ENCODE results near the gene TRIM65.
"Not testable (repeated sequence)": the region's sequence is repeated elsewhere in the genome, so short reads cannot be mapped to it uniquely, and the experiment has no call there.

Gene TRIM65

GRCh38 chr17:75895370-75896155 lies 1.2 kb downstream of the TRIM65 start:
- DNase-seq (ENCODE audit: low read depth): peak; percentile 43

- peak; percentile 56 for DNase-seq (ENCODE audit: low read depth)
Observed at GRCh38 chr17:75894049-75894733, 2.6 kb downstream of the TRIM65 start.

GRCh38 chr17:75893305-75894048 lies 3.3 kb downstream of the TRIM65 start:
- DNase-seq (ENCODE audit: low read depth): no peak

GRCh38 chr17:75892556-75893224 lies 4.1 kb downstream of the TRIM65 start:
- DNase-seq (ENCODE audit: low read depth): no peak

- no peak for DNase-seq (ENCODE audit: low read depth)
Observed at GRCh38 chr17:75891605-75892555, 4.9 kb downstream of the TRIM65 start.

- DNase-seq (ENCODE audit: low read depth): no peak
Observed at GRCh38 chr17:75891022-75891604, 5.6 kb downstream of the TRIM65 start.

- no peak for DNase-seq (ENCODE audit: low read depth)
Observed at GRCh38 chr17:75889454-75889853, 7.3 kb downstream of the TRIM65 start.

GRCh38 chr17:75888484-75888883 lies 8.3 kb downstream of the TRIM65 start:
- no peak for DNase-seq (ENCODE audit: low read depth)

- not testable (repeated sequence) for DNase-seq (ENCODE audit: low read depth)
Observed at GRCh38 chr17:75885860-75886259, 10.9 kb downstream of the TRIM65 start.

- no peak for DNase-seq (ENCODE audit: low read depth)
Observed at GRCh38 chr17:75885431-75885830, 11.3 kb downstream of the TRIM65 start.

- DNase-seq (ENCODE audit: low read depth): no peak
Observed at GRCh38 chr17:75881678-75882454, 14.9 kb downstream of the TRIM65 start.

GRCh38 chr17:75880266-75880665 lies 16.5 kb downstream of the TRIM65 start:
- DNase-seq (ENCODE audit: low read depth): no peak

GRCh38 chr17:75878174-75878998 lies 18.4 kb downstream of the TRIM65 start, which contains the start of gene TRIM47:
TRIM47 (minus strand) TSS chr17:75878581; CDS start chr17:75878548, 33 bp downstream.
- peak; percentile 48 for DNase-seq (ENCODE audit: low read depth)

GRCh38 chr17:75877752-75878173 lies 19.0 kb downstream of the TRIM65 start:
- peak; percentile 73 for DNase-seq (ENCODE audit: low read depth)

- DNase-seq (ENCODE audit: low read depth): peak; percentile 94
Observed at GRCh38 chr17:75876938-75877751, 19.6 kb downstream of the TRIM65 start.

- no peak for DNase-seq (ENCODE audit: low read depth)
Observed at GRCh38 chr17:75876190-75876937, 20.4 kb downstream of the TRIM65 start.

GRCh38 chr17:75875940-75876189 lies 20.9 kb downstream of the TRIM65 start:
- DNase-seq (ENCODE audit: low read depth): no peak
